ENCODE results near the gene FBXO5.

- TF ChIP-seq CTCF (IDR thresholded peaks at IDR 0.05) (peak; percentile 47 to 56 (median 48)), POLR2A (IDR thresholded peaks at IDR 0.05) (no peak)
Measured at GRCh38 chr6:153023977-153024708, 41.3 kb upstream of the FBXO5 start.

All from ovary (tissue), 3 donors.